Measurements from ENCODE around the gene CTNS. TPM values are rescaled to one million over a fixed set of nuclear protein-coding genes. Genes with fewer than 3 reads are reported as not detected.
"Not testable (repeated sequence)": the region's sequence is repeated elsewhere in the genome, so short reads cannot be mapped to it uniquely, and the experiment has no call there.

The CTNS gene
- total and polyA plus RNA-seq, 9 donors: 10.1 to 23.3 (median 14.5) TPM

DNA sequence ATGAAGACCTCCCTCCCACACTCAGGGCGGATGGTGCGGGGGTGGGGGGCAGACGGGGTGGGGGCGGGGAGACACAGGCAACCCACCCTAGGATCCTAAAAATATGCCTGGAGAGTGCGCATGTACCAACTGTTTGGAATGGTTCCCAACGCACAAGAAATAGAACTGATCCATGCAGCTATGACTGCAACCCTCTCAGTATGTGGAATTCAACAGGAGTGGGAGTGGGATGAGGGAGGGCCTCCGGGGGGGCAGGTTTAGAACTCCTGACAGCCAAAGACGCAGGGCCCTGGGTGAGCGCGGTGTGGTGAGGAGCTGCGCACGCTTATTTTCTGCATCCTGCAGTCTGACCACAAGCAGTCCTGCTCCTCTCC, 60.5 kb downstream of the CTNS start:
- Histone ChIP-seq H3K36me3 (no peaks in the 10 kb centered on the region), H3K27ac (no peak overlapping the region), H3K27me3 (no peaks in the 10 kb centered on the region), H3K4me1 (ENCODE audit: insufficient read depth) (no peaks in the 10 kb centered on the region), H3K4me3 (no peak overlapping the region), H3K9me3 (peaks cover 0 to 5% of the 10 kb centered on the region in 2 donors)
- DNase-seq: no peak
- 31 to 44% (median 38%) methylated on average over 12 of the region's 12 CpGs for WGBS, 3 donors
- intact Hi-C loops (cut with DNase I): no loop called here
- no peak for TF ChIP-seq POLR2A (IDR thresholded peaks at IDR 0.05)
- no peak for TF ChIP-seq EP300 (IDR thresholded peaks at IDR 0.05)
- TF ChIP-seq CTCF (IDR thresholded peaks at IDR 0.05): no peak

DNA sequence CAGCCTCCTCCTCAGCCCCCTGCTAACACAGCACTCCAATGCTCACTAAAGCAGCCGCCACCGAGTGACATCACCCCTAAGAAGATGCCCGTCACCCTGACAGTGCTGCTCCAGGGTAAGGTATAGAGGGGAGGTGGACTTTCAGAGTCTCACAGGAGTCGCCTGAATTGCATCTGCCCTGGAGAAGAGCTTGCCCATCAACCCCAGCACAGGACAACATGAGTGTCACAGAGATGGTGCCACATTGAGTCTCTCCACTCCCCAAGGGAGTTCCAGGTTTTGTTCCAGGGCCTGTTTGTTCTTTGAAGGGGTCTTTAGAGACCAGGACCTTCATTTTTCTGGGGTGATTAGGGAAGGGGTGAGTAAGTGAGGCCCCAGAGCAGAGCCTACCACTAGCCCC, 61.6 kb downstream of the CTNS start:
- DNase-seq: no peak
- Histone ChIP-seq H3K27ac (no peak overlapping the region), H3K27me3 (no peaks in the 10 kb centered on the region), H3K9me3 (peaks cover 0 to 5% of the 10 kb centered on the region in 2 donors), H3K4me3 (no peak overlapping the region), H3K4me1 (ENCODE audit: insufficient read depth) (no peaks in the 10 kb centered on the region), H3K36me3 (no peaks in the 10 kb centered on the region)
- intact Hi-C loops (cut with DNase I): no loop called here
- WGBS, 3 donors: 78 to 92% (median 91%) methylated on average over 4 of the region's 4 CpGs
- no peak for TF ChIP-seq EP300 (IDR thresholded peaks at IDR 0.05)
- TF ChIP-seq CTCF (IDR thresholded peaks at IDR 0.05): no peak
- TF ChIP-seq POLR2A (IDR thresholded peaks at IDR 0.05): no peak

- no peak for DNase-seq
- intact Hi-C loops (cut with DNase I): no loop called here
- H3K4me3 ChIP-seq: no peak overlapping the region
- no peak overlapping the region for H3K27ac ChIP-seq
- no peaks in the 10 kb centered on the region for H3K36me3 ChIP-seq
- no peaks in the 10 kb centered on the region for H3K27me3 ChIP-seq
- no peaks in the 10 kb centered on the region for H3K4me1 ChIP-seq (ENCODE audit: insufficient read depth)
- peaks cover 0 to 5% of the 10 kb centered on the region in 2 donors for H3K9me3 ChIP-seq
- 82 to 90% (median 86%) methylated on average over 4 of the region's 4 CpGs for WGBS, 3 donors
- no peak for TF ChIP-seq POLR2A (IDR thresholded peaks at IDR 0.05)
Observed at GRCh38 chr17:3699951-3700350, 63.4 kb downstream of the CTNS start.

GRCh38 chr17:3702041-3702539, 65.5 kb downstream of the CTNS start:
- H3K4me3 ChIP-seq; H3K4me1 ChIP-seq (ENCODE audit: insufficient read depth); intact Hi-C loops (cut with DNase I); H3K36me3 ChIP-seq; DNase-seq; H3K27ac ChIP-seq; H3K9me3 ChIP-seq; H3K27me3 ChIP-seq: not testable (repeated sequence)
- WGBS, 3 donors: 81 to 86% (median 81%) methylated on average over 6 to 7 of the region's 7 CpGs

GRCh38 chr17:3704931-3705717, 68.6 kb downstream of the CTNS start:
- Histone ChIP-seq H3K9me3 (no peaks in the 10 kb centered on the region), H3K4me3 (no peak overlapping the region), H3K27me3 (no peaks in the 10 kb centered on the region), H3K36me3 (no peaks in the 10 kb centered on the region), H3K4me1 (ENCODE audit: insufficient read depth) (no peaks in the 10 kb centered on the region), H3K27ac (no peak overlapping the region)
- intact Hi-C loops (cut with DNase I): no loop called here
- TF ChIP-seq POLR2A (IDR thresholded peaks at IDR 0.05): no peak
- no peak for DNase-seq
- 84 to 85% (median 85%) methylated on average over 20 of the region's 20 CpGs for WGBS, 3 donors

DNA sequence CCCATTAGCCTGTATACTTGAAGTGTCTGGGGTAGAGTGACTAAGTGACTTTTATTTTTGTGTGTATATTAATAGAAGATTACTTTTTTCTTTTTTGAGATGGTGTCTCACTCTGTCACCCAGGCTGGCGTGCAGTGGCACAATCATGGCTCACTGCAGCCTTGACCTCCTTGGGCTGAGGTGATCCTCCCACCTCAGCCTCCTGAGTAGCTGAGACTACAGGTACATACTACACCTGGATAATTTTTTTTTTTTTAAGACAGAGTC, 69.1 kb downstream of the CTNS start:
- H3K9me3 ChIP-seq, H3K36me3 ChIP-seq, H3K27ac ChIP-seq: not testable (repeated sequence)

More for the DNA sequence above, 69.1 kb downstream of the CTNS start:
- WGBS, 3 donors: 87 to 91% (median 90%) methylated on average over 1 of the region's 1 CpG
- H3K4me1 ChIP-seq (ENCODE audit: insufficient read depth); DNase-seq; H3K4me3 ChIP-seq; intact Hi-C loops (cut with DNase I); H3K27me3 ChIP-seq: not testable (repeated sequence)
